OCI-LY3 (cell line): ENCODE results near the gene ASAP2.

Source experiments
- CTCF ChIP-seq: fragments of 200-600, 300-600 bp; sonication (generic); IDR thresholded peaks from 2 replicates; pipeline ENCODE4 v1.5.1; 2014; ENCODE audit warnings: antibody characterized with exemption, low read length, low read depth
- EZH2phosphoT487 ChIP-seq: fragments of 200-600 bp; shearing (Covaris generic); IDR thresholded peaks from 2 replicates; pipeline ENCODE4 v1.6.1; 2018; ENCODE audit warnings: antibody characterized with exemption, mixed run types, low read depth

- TF ChIP-seq CTCF (no peak), EZH2phosphoT487 (no peak)
Observed at GRCh38 chr2:9358846-9359245, 152.2 kb downstream of the ASAP2 start.
